RWPE2 (cell line): ENCODE results near the gene UBXN11.
"Not testable (repeated sequence)": the region's sequence is repeated elsewhere in the genome, so short reads cannot be mapped to it uniquely, and the experiment has no call there.

Experiments
- ATAC-seq: fragments of 200-7000 bp; cut with Tn5 transposase; 3 replicates; pipeline ENCODE4 v1.9.1; 2021; ENCODE audit warnings: low read depth
- DNase-seq: peaks from one replicate; pipeline ENCODE4 v3.0.0-alpha.2; 2020; ENCODE audit warnings: low spot score
- H3K27ac ChIP-seq: fragments of 450-650 bp; 2 replicates; pipeline ENCODE4 v1.5.1; 2017; ENCODE audit warnings: mild to moderate bottlenecking; ENCODE audit not compliant: poor library complexity, severe bottlenecking
- H3K27me3 ChIP-seq: fragments of 250-450 bp; sonication (Bioruptor Pico); 2 replicates; pipeline ENCODE4 v1.5.1; 2021; ENCODE audit warnings: mild to moderate bottlenecking, moderate library complexity; ENCODE audit not compliant: insufficient read depth, poor library complexity, severe bottlenecking
- H3K36me3 ChIP-seq: fragments of 250-450 bp; sonication (Bioruptor Pico); 2 replicates; pipeline ENCODE4 v1.5.1; 2020; ENCODE audit warnings: low read depth, mild to moderate bottlenecking, moderate library complexity
- H3K4me1 ChIP-seq: fragments of 250-450 bp; sonication (Bioruptor Pico); 2 replicates; pipeline ENCODE4 v1.5.1; 2021; ENCODE audit warnings: mild to moderate bottlenecking, moderate library complexity; ENCODE audit not compliant: insufficient read depth, poor library complexity, severe bottlenecking
- H3K4me3 ChIP-seq: fragments of 250-450 bp; sonication (Bioruptor Pico); 2 replicates; pipeline ENCODE4 v1.5.1; 2021; ENCODE audit warnings: mild to moderate bottlenecking, moderate library complexity; ENCODE audit not compliant: severe bottlenecking
- H3K9me3 ChIP-seq: fragments of 250-450 bp; sonication (Bioruptor Pico); 2 replicates; pipeline ENCODE4 v1.5.1; 2021; ENCODE audit warnings: mild to moderate bottlenecking, moderate library complexity; ENCODE audit not compliant: severe bottlenecking
- TF ChIP-seq, protein P1 (sequence below): fragments of 450-650 bp; IDR thresholded peaks from one replicate; pipeline ENCODE4 v1.5.1; 2017; ENCODE audit warnings: mild to moderate bottlenecking, moderate library complexity; ENCODE audit not compliant: poor library complexity, severe bottlenecking

Gene UBXN11

GRCh38 chr1:26337206-26337535 lies 30.7 kb upstream of the UBXN11 start:
- ATAC-seq (no peak), DNase-seq (no peak)
- TF ChIP-seq, protein P1, sequence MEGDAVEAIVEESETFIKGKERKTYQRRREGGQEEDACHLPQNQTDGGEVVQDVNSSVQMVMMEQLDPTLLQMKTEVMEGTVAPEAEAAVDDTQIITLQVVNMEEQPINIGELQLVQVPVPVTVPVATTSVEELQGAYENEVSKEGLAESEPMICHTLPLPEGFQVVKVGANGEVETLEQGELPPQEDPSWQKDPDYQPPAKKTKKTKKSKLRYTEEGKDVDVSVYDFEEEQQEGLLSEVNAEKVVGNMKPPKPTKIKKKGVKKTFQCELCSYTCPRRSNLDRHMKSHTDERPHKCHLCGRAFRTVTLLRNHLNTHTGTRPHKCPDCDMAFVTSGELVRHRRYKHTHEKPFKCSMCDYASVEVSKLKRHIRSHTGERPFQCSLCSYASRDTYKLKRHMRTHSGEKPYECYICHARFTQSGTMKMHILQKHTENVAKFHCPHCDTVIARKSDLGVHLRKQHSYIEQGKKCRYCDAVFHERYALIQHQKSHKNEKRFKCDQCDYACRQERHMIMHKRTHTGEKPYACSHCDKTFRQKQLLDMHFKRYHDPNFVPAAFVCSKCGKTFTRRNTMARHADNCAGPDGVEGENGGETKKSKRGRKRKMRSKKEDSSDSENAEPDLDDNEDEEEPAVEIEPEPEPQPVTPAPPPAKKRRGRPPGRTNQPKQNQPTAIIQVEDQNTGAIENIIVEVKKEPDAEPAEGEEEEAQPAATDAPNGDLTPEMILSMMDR = no peak
- peaks cover 9% of the 10 kb centered on the region for H3K36me3 ChIP-seq
- H3K27me3 ChIP-seq = no peaks in the 10 kb centered on the region
- no peaks in the 10 kb centered on the region for H3K9me3 ChIP-seq
- H3K4me3 ChIP-seq = no peak overlapping the region
- H3K4me1 ChIP-seq = peaks cover 19% of the 10 kb centered on the region
- peak overlapping the region; percentile 52 for H3K27ac ChIP-seq

DNA sequence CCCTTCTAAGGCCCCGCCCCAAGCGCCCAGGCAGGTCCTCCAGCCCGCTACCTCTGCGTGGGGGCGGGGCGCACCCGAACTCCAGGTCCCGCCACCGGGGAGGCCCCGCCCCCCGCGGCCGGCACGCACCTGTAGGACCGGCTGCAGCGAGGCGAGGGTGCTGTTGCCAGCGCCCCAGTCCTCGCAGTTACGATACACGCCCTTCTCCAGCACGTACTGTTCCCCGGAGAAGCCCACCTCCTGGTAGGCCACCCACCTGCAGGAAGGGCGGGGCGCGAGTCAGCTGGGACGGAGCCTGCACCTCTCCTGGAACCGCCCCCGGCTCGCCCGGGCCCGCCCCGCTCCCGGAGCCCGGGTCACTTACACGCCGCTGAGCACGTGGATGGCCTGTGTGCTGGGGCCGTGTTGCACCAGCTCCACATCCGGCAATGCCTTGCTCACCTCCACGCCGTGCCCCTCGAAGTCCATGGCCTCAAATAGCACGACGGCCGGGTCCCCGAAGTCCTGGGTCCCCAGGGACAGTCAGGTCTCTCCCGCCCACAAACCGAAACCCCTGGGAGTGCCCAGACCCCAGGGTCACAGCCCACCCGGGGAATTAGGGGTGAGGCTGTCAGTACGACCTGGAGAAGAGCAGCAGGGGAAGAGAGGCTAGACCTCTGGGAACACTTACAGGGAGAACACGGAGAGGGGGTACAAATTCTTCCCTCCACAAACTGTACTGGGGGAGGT lies 30.2 kb upstream of the UBXN11 start:
- peak; percentile 97 for DNase-seq

GRCh38 chr1:26335774-26336476 lies 29.5 kb upstream of the UBXN11 start:
- Histone ChIP-seq H3K4me3 (peak overlapping the region; percentile 51), H3K27ac (peak overlapping the region; percentile 52), H3K4me1 (peaks cover 19% of the 10 kb centered on the region), H3K9me3 (no peaks in the 10 kb centered on the region), H3K36me3 (peaks cover 14% of the 10 kb centered on the region), H3K27me3 (no peaks in the 10 kb centered on the region)
- ATAC-seq (peak; percentile 31), DNase-seq (no peak)
- TF ChIP-seq, protein P1 = no peak

More for the DNA sequence above, 30.2 kb upstream of the UBXN11 start:
- peak; percentile 75 for ATAC-seq
- Histone ChIP-seq H3K27me3 (no peaks in the 10 kb centered on the region), H3K4me1 (peaks cover 19% of the 10 kb centered on the region), H3K27ac (peak overlapping the region; percentile 52), H3K36me3 (peaks cover 9% of the 10 kb centered on the region), H3K4me3 (peak overlapping the region; percentile 51), H3K9me3 (no peaks in the 10 kb centered on the region)
- TF ChIP-seq, protein P1 = no peak

GRCh38 chr1:26333312-26333711 lies 26.9 kb upstream of the UBXN11 start:
- H3K27me3 ChIP-seq, ATAC-seq, H3K9me3 ChIP-seq, DNase-seq, H3K4me3 ChIP-seq, H3K27ac ChIP-seq: not testable (repeated sequence)
- Histone ChIP-seq H3K4me1 (peaks cover 18% of the 10 kb centered on the region), H3K36me3 (peaks cover 29% of the 10 kb centered on the region)

GRCh38 chr1:26330276-26330675 lies 23.8 kb upstream of the UBXN11 start:
- no peak for DNase-seq
- Histone ChIP-seq H3K27ac (no peak overlapping the region), H3K9me3 (no peaks in the 10 kb centered on the region), H3K4me3 (no peak overlapping the region), H3K27me3 (no peaks in the 10 kb centered on the region), H3K4me1 (peaks cover 19% of the 10 kb centered on the region), H3K36me3 (peaks cover 52% of the 10 kb centered on the region)
- TF ChIP-seq, protein P1 = no peak
- no peak for ATAC-seq

DNA sequence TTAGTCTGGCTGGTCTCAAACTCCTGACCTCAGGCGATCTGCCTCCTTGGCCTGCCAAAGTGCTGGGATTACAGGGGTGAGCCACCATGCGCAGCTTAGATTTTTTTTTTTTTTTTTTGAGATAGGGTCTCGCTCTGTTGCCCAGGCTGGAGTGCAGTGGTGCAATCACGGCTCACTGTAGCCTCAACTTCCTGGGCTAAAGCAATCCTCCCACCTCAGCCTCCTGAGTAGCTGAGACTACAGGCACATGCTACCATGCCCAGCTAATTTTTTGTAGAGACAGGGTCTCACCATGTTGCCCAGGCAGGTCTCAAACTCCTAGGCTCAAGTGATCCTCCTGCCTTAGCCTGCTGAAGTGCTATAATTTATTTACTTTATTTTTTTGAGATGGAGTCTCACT lies 22.9 kb upstream of the UBXN11 start:
- ATAC-seq = not testable (repeated sequence)

More for the DNA sequence above, 22.9 kb upstream of the UBXN11 start:
- Histone ChIP-seq H3K36me3 (peaks cover 61% of the 10 kb centered on the region), H3K4me1 (peaks cover 13% of the 10 kb centered on the region)
- not testable (repeated sequence) for DNase-seq, H3K9me3 ChIP-seq, H3K27ac ChIP-seq, H3K4me3 ChIP-seq, H3K27me3 ChIP-seq
